Breast epithelium (tissue), 3 donors: ENCODE measurements around the gene PGS1.

ENCODE experiments used
- POLR2A ChIP-seq: fragments of 450-650 bp; IDR thresholded peaks from one replicate; pipeline ENCODE4 v1.6.1; 2016; ENCODE audit warnings: antibody characterized with exemption, mild to moderate bottlenecking, moderate library complexity
- POLR2AphosphoS5 ChIP-seq, 3 donors: sonication (generic); formaldehyde crosslinking; IDR thresholded peaks; one replicate each; pipeline ENCODE4 v1.6.1; 2017; ENCODE audit warnings: antibody characterized with exemption in 3 of 3
- TF ChIP-seq, protein P1 (sequence below), 3 donors: fragments of 450-650 bp; IDR thresholded peaks; one replicate each; pipeline ENCODE4 v1.5.1; 2016 to 2017; ENCODE audit warnings: antibody characterized with exemption in 3 of 3, mild to moderate bottlenecking in 3 of 3, moderate library complexity in 3 of 3

DNA sequence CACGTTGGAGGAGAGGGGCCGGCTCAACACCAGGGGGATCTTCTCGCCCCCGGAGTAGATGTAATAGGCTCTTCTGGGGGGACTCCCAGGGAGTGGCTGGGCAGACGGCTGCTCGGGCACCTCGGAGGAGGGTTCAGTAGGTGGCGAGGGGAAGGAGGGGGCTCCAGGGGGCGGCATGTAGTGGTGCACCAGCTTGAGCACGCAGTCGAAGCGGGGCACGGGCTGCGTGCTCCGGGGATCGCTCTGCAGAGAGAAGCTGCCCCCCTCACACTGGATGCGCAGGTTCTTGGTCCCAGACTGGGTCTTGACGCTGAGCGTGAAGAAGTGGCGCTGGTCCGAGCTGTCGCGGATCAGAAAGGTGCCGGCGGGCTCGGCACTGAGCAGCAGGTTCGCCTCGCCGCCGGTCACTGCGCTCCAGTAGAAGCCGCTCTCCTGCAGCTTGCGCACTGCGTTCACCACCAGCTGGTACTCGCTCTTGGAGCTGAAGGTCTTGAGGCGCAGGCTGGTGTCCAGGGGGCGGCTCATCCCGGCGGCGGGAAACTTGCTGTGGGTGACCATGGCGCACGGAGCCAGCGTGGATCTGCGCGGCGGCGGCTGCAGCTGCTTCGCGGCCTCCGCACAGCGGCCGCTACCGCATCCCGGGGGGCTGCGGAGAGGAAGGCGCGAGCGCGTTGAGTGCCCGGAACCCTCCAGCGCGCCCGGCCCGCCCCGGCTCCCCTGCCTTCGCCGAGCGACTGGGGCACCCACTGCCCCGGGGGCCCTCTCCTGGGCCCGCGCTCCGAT is 19.7 kb upstream of the PGS1 start:
- TF ChIP-seq POLR2A (no peak), POLR2AphosphoS5 (IDR thresholded peaks at IDR 0.05) (no peak)
- TF ChIP-seq, protein P1, sequence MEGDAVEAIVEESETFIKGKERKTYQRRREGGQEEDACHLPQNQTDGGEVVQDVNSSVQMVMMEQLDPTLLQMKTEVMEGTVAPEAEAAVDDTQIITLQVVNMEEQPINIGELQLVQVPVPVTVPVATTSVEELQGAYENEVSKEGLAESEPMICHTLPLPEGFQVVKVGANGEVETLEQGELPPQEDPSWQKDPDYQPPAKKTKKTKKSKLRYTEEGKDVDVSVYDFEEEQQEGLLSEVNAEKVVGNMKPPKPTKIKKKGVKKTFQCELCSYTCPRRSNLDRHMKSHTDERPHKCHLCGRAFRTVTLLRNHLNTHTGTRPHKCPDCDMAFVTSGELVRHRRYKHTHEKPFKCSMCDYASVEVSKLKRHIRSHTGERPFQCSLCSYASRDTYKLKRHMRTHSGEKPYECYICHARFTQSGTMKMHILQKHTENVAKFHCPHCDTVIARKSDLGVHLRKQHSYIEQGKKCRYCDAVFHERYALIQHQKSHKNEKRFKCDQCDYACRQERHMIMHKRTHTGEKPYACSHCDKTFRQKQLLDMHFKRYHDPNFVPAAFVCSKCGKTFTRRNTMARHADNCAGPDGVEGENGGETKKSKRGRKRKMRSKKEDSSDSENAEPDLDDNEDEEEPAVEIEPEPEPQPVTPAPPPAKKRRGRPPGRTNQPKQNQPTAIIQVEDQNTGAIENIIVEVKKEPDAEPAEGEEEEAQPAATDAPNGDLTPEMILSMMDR (IDR thresholded peaks at IDR 0.05), result no peak
